Measurements from ENCODE around the gene MR1.

DNA sequence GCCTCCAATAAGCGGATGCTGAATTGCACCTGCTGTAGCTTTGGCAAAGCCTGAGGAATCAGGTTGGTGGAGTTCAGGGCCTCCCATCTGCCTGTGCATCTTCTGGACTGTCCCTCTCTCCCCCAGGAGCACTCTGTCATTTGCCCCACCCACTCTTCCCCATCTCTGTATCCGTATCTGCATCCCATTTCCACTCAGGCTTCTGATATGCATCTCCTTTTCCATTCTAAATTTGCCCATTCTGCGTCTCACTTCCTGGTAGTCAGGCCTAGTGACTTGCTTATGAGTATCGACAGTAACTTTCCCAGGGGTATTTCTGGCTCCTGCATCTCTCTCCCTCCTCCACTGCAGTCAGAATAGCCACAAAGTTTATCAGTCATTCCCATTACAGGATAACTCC lies 15.6 kb downstream of the MR1 start:
- TF ChIP-seq POLR2A (IDR thresholded peaks at IDR 0.05; ENCODE audit: low read depth, low read length) (no peak), POLR2AphosphoS5 (IDR thresholded peaks at IDR 0.05; ENCODE audit: low read depth, low read length) (no peak)

Data from GM12892 (cell line).